Ovary (tissue), 9 donors: ENCODE measurements around the gene UNC13D. TPM values are rescaled to one million over a fixed set of nuclear protein-coding genes. Genes with fewer than 3 reads are reported as not detected.

Experiments
- DNase-seq, 5 donors: peaks; one replicate each; pipeline ENCODE4 v3.0.0-alpha.2; 2019 to 2020
- H3K27ac ChIP-seq, 2 donors: fragments of 200-600 bp; one replicate each; pipeline versions ENCODE4 v1.5.1 to v1.8.0; 2019 to 2022
- H3K27me3 ChIP-seq: fragments of 200-600 bp; one replicate; pipeline ENCODE4 v1.8.0; 2022
- H3K36me3 ChIP-seq: fragments of 200-600 bp; sonication (generic); one replicate; pipeline ENCODE4 v1.5.1; 2019
- H3K4me1 ChIP-seq: one replicate; pipeline ENCODE4 v1.8.1; 2013; ENCODE audit warnings: mild to moderate bottlenecking, moderate library complexity; ENCODE audit not compliant: insufficient read depth
- H3K4me3 ChIP-seq: fragments of 200-600 bp; sonication (generic); one replicate; pipeline ENCODE4 v1.5.1; 2017
- H3K9me3 ChIP-seq, 2 donors: fragments of 200-600 bp in 1 of 2; sonication (generic) in 1 of 2; one replicate each; pipeline versions ENCODE4 v1.5.1 to v1.8.1; 2013 to 2019; ENCODE audit warnings: mild to moderate bottlenecking in 1 of 2, moderate library complexity in 1 of 2
- CTCF ChIP-seq, 3 donors: fragments of 450-650 bp in 2 of 3; fragments of 200-600 bp in 1 of 3; IDR thresholded peaks; one replicate each; pipeline versions ENCODE4 v1.5.1 to v1.8.0; 2016 to 2022; ENCODE audit warnings: antibody characterized with exemption in 3 of 3, mild to moderate bottlenecking in 1 of 3
- EP300 ChIP-seq: sonication (generic); formaldehyde crosslinking; IDR thresholded peaks from one replicate; pipeline ENCODE4 v1.6.1; 2017; ENCODE audit warnings: antibody characterized with exemption
- POLR2A ChIP-seq: fragments of 450-650 bp; IDR thresholded peaks from one replicate; pipeline ENCODE4 v1.6.1; 2017; ENCODE audit warnings: antibody characterized with exemption, mild to moderate bottlenecking, moderate library complexity
- whole genome bisulfite sequencing, 3 donors: extraction: QIAGEN DNeasy Blood & Tissue Kit in 1 of 3; methylation state at CpG; one replicate each; pipeline versions ENCODE4 v1.1.5 to v1.1.7; 2013 to 2017; 5-methylcytosine and 5-hydroxymethylcytosine counted together
- intact Hi-C, 4 donors: fragments of 100-400 bp; cut with DNase I; formaldehyde crosslinking; loops; one replicate each; pipeline versions ENCODE4 v1.11.0 to v1.15.1; 2022 to 2023
- polyA plus RNA-seq, 2 donors: library from polyadenylated mRNA; stranded (reverse); fragments of 200-250 nt in 1 of 2; fragments of 350-450 nt in 1 of 2; fragmentation: Illumina TruSeq in 1 of 2; extraction: RNeasy Lipid Tissue Mini Kit (QIAGEN cat#74804) in 1 of 2; gene quantifications; one replicate each; pipeline ENCODE4 v1.2.3, GENCODE V29; 2013 to 2014
- total RNA-seq, 7 donors: library from RNA; depleted of rRNA in 2 of 7; stranded (reverse); fragments of >200 nt in 2 of 7; fragmentation: NEBNext Ultra II Directional in 3 of 7; extraction: Animal tissue kit (Norgen Biotek cat#: 25700) in 3 of 7; gene quantifications; one replicate each; pipeline versions ENCODE4 v1.1.0 to v1.2.4, GENCODE V29; 2016 to 2023
- donor health status: DM: no; HTN: no; CAD: no; lungs with moderate emphysema.
- donor health status: DM: no; HTN: no; CAD: no.
- donor health status: Bipolar disorder and iron deficiency.
- donor health status: DM: yes; HTN: yes; CAD: no.
- donor health status: DM: no; HTN: no; CAD: no.
- donor health status: DM: yes; HTN: yes; CAD: no.

The UNC13D gene
- total and polyA plus RNA-seq, 9 donors, result 8.9 to 24.9 (median 14.1) TPM

GRCh38 chr17:75793460-75793859 lies 50.7 kb downstream of the UNC13D start:
- DNase-seq, result no peak
- WGBS, 3 donors, result 80 to 91% (median 84%) methylated on average over 1 of the region's 1 CpG
- no peaks in the 10 kb centered on the region for H3K36me3 ChIP-seq
- H3K27ac ChIP-seq, result no peak overlapping the region
- TF ChIP-seq POLR2A, result no peak
- intact Hi-C loops, result no loop called here
- H3K9me3 ChIP-seq, result no peaks in the 10 kb centered on the region
- H3K4me3 ChIP-seq, result no peak overlapping the region
- no peaks in the 10 kb centered on the region for H3K4me1 ChIP-seq
- H3K27me3 ChIP-seq, result no peaks in the 10 kb centered on the region

GRCh38 chr17:75791254-75791653 lies 53.0 kb downstream of the UNC13D start:
- TF ChIP-seq POLR2A (no peak), EP300 (no peak), CTCF (IDR thresholded peaks at IDR 0.05) (no peak)
- DNase-seq, result no peak
- Histone ChIP-seq H3K4me1 (peaks cover 8% of the 10 kb centered on the region), H3K36me3 (no peaks in the 10 kb centered on the region), H3K27ac (no peak overlapping the region), H3K9me3 (no peaks in the 10 kb centered on the region), H3K4me3 (no peak overlapping the region), H3K27me3 (no peaks in the 10 kb centered on the region)
- intact Hi-C loops, result no loop called here
- 90 to 92% (median 90%) methylated on average over 6 of the region's 6 CpGs for WGBS, 3 donors

GRCh38 chr17:75785016-75785890 lies 59.0 kb downstream of the UNC13D start:
- Histone ChIP-seq H3K9me3 (no peaks in the 10 kb centered on the region), H3K4me1 (peaks cover 14% of the 10 kb centered on the region), H3K36me3 (no peaks in the 10 kb centered on the region), H3K27ac (peak overlapping the region; percentile 100), H3K4me3 (peak overlapping the region; percentile 87), H3K27me3 (no peaks in the 10 kb centered on the region)
- peak; percentile 96 for TF ChIP-seq EP300
- peak in 1 of 3 donors; percentile 13 for TF ChIP-seq CTCF (IDR thresholded peaks at IDR 0.05)
- peak; percentile 89 for TF ChIP-seq POLR2A
- intact Hi-C loops, result no loop called here
- peak; percentile 93 to 96 (median 94) for DNase-seq
- 3 to 10% (median 5%) methylated on average over 32 to 43 of the region's 43 CpGs for WGBS, 3 donors

- DNase-seq, result peak; percentile 97 to 98 (median 97)
- peak within 1 kb of the TSS; percentile 87 for H3K4me3 ChIP-seq
- peaks cover 14% of the 10 kb centered on the region for H3K4me1 ChIP-seq
- peak within 1 kb of the TSS; percentile 100 for H3K27ac ChIP-seq
- no peaks in the 10 kb centered on the region for H3K9me3 ChIP-seq
- H3K27me3 ChIP-seq, result no peaks in the 10 kb centered on the region
- TF ChIP-seq CTCF (IDR thresholded peaks at IDR 0.05) (no peak), EP300 (no peak), POLR2A (peak; percentile 83)
- 0% methylated on average over 38 to 45 of the region's 45 CpGs for WGBS, 3 donors
- no peaks in the 10 kb centered on the region for H3K36me3 ChIP-seq
- intact Hi-C loops, result no loop called here
These were observed 59.7 kb downstream of the UNC13D start, which contains the start of gene UNK for GRCh38 chr17:75784473-75785015. TSS of gene UNK (plus strand) at chr17:75784806. CDS start at chr17:75784881, 75 bp downstream.
